ENCODE measurements around the gene JUNB.

- TF ChIP-seq CHD2 (IDR thresholded peaks at IDR 0.05; ENCODE audit: low read length) (no peak), NRF1 (IDR thresholded peaks at IDR 0.05; ENCODE audit: low read depth, low read length) (no peak), EZH2 (IDR thresholded peaks at IDR 0.05; ENCODE audit: low read depth, low read length, severe bottlenecking) (no peak), POLR2A (IDR thresholded peaks at IDR 0.05; ENCODE audit: control extremely low read depth in 1 of 2, low read depth in 2 of 2, low read length in 2 of 2) (no peak), USF2 (IDR thresholded peaks at IDR 0.05; ENCODE audit: low read length) (no peak), MAX (IDR thresholded peaks at IDR 0.05) (no peak; the same call in 1 of the 2 replicates), TAF1 (IDR thresholded peaks at IDR 0.05; ENCODE audit: low read depth, low read length) (no peak), ATF2 (IDR thresholded peaks at IDR 0.05; ENCODE audit: low read length) (no peak), RAD21 (IDR thresholded peaks at IDR 0.05 in 1 of 2, conservative IDR thresholded peaks at IDR 0.05 in 1 of 2; ENCODE audit: low read depth in 2 of 2, low read length in 2 of 2) (no peak; a peak in 1 of 4 replicates), KDM1A (IDR thresholded peaks at IDR 0.05; ENCODE audit: borderline replicate concordance, low read length) (no peak), CTCF (IDR thresholded peaks at IDR 0.05; ENCODE audit: control extremely low read depth in 1 of 3, insufficient read depth in 1 of 3, low read depth in 1 of 3, low read length in 3 of 3) (peak; percentile 63 to 89 (median 69)), ASH2L (IDR thresholded peaks at IDR 0.05; ENCODE audit: low read length) (peak; percentile 53), YY1 (IDR thresholded peaks at IDR 0.05; ENCODE audit: low read depth, low read length) (no peak)
These were observed 47.0 kb downstream of the JUNB start, which contains the start of gene MAST1 for GRCh38 chr19:12838182-12838885.
